B cell (primary cell): ENCODE results near the gene AEN. TPM values are rescaled to one million over a fixed set of nuclear protein-coding genes. Genes with fewer than 3 reads are reported as not detected.

Source experiments
- ATAC-seq: fragments of 200-7000 bp; cut with Tn5 transposase; one replicate; pipeline ENCODE4 v1.10.0; 2021; ENCODE audit warnings: low read depth, mild to moderate bottlenecking, moderate number of reproducible peaks, moderate library complexity
- CTCF ChIA-PET: fragments of 350-600 bp; sonication (Branson Sonifier 250); formaldehyde crosslinking; loops from one replicate; lab custom pipeline; 2021; ENCODE audit warnings: antibody characterized with exemption, inconsistent platforms; lab: Charles Lee
- POLR2A ChIA-PET: fragments of 350-600 bp; sonication (Branson Sonifier 250); formaldehyde crosslinking; loops from one replicate; lab custom pipeline; 2021; ENCODE audit warnings: antibody characterized with exemption; lab: Charles Lee
- DNase-seq: peaks from one replicate; pipeline ENCODE4 v3.0.0; 2013
- H2AFZ ChIP-seq: 2 replicates; pipeline ENCODE4 v1.6.1; 2012; ENCODE audit warnings: mild to moderate bottlenecking, low read depth, low read length; ENCODE audit not compliant: insufficient read depth, poor library complexity, severe bottlenecking
- H3K27ac ChIP-seq, 2 donors: 1 replicate in 1 of 2; 2 replicates in 1 of 2; pipeline ENCODE4 v1.5.1; 2012 to 2013; ENCODE audit warnings: low read length in 2 of 2, mild to moderate bottlenecking in 2 of 2, moderate library complexity in 1 of 2
- H3K27me3 ChIP-seq, 4 experiments: fragments of 200-600 bp in 1 of 4; sonication (generic) in 1 of 4; replicated peaks in 1 of 4; 1 replicate in 2 of 4; 2 replicates in 2 of 4; pipeline versions ENCODE4 v1.6.1 to v1.7.0; 2013 to 2016; ENCODE audit warnings: low read length in 3 of 4, mild to moderate bottlenecking in 2 of 4, mixed read lengths in 1 of 4, moderate library complexity in 1 of 4; ENCODE audit not compliant: insufficient read depth in 4 of 4, control insufficient read depth in 3 of 4; ENCODE audit errors: control extremely low read depth in 1 of 4
- H3K36me3 ChIP-seq, 2 experiments: replicated peaks in 1 of 2; 1 replicate in 1 of 2; 2 replicates in 1 of 2; pipeline versions ENCODE4 v1.6.1 to v1.7.1; 2013; ENCODE audit warnings: low read length in 1 of 2; ENCODE audit not compliant: insufficient read depth in 2 of 2, control insufficient read depth in 1 of 2; ENCODE audit errors: control extremely low read depth in 1 of 2, extremely low read depth in 1 of 2
- H3K4me1 ChIP-seq, 2 donors: fragments of 200-600 bp in 1 of 2; sonication (generic) in 1 of 2; 1 replicate in 1 of 2; 2 replicates in 1 of 2; pipeline versions ENCODE4 v1.5.1 to v1.6.1; 2013 to 2017; ENCODE audit warnings: low read length in 2 of 2; ENCODE audit not compliant: control insufficient read depth in 2 of 2, insufficient read depth in 2 of 2
- H3K4me2 ChIP-seq: replicated peaks from 2 replicates; pipeline ENCODE3; 2012; ENCODE audit warnings: mild to moderate bottlenecking, low read depth, low read length; ENCODE audit not compliant: poor library complexity, severe bottlenecking
- H3K4me3 ChIP-seq, 5 experiments: fragments of 200-600 bp in 1 of 5; sonication (generic) in 1 of 5; 1 replicate in 3 of 5; 2 replicates in 2 of 5; pipeline versions ENCODE4 v1.5.1 to v1.7.0; 2011 to 2016; ENCODE audit warnings: low read length in 4 of 5, mild to moderate bottlenecking in 4 of 5, low read depth in 2 of 5, control low read depth in 1 of 5, moderate library complexity in 1 of 5; ENCODE audit not compliant: insufficient read depth in 1 of 5; ENCODE audit errors: control extremely low read depth in 1 of 5, extremely low read depth in 1 of 5
- H3K79me2 ChIP-seq: fragments of 200-600 bp; sonication (generic); one replicate; pipeline ENCODE4 v1.6.0; 2016; ENCODE audit warnings: low read length; ENCODE audit not compliant: control insufficient read depth, insufficient read depth
- H3K9ac ChIP-seq: fragments of 200-600 bp; sonication (generic); 2 replicates; pipeline ENCODE4 v1.6.1; 2017; ENCODE audit warnings: mild to moderate bottlenecking, low read length, moderate library complexity
- H3K9me3 ChIP-seq, 3 donors: one replicate each; pipeline versions ENCODE4 v1.6.1 to v1.7.1; 2013; ENCODE audit warnings: low read length in 2 of 3; ENCODE audit not compliant: control insufficient read depth in 2 of 3, insufficient read depth in 1 of 3; ENCODE audit errors: control extremely low read depth in 1 of 3
- H4K20me1 ChIP-seq: 2 replicates; pipeline ENCODE4 v1.6.0; 2012; ENCODE audit warnings: mild to moderate bottlenecking, low read length; ENCODE audit not compliant: insufficient read depth, control insufficient read depth, poor library complexity, severe bottlenecking
- H3K27ac Mint-ChIP-seq: one replicate; pipeline ENCODE4 v1.8.0; 2021; ENCODE audit warnings: mixed read lengths
- H3K27me3 Mint-ChIP-seq: one replicate; pipeline ENCODE4 v1.8.0; 2021; ENCODE audit warnings: mixed read lengths
- H3K4me1 Mint-ChIP-seq: one replicate; pipeline ENCODE4 v1.8.0; 2021; ENCODE audit warnings: mixed read lengths
- H3K4me3 Mint-ChIP-seq: one replicate; pipeline ENCODE4 v1.8.0; 2021; ENCODE audit warnings: mixed read lengths
- H3K9me3 Mint-ChIP-seq: one replicate; pipeline ENCODE4 v1.8.0; 2022; ENCODE audit warnings: mixed read lengths; ENCODE audit not compliant: insufficient read depth
- EZH2 ChIP-seq: IDR thresholded peaks from 2 replicates; pipeline ENCODE4 v1.6.1; 2012; ENCODE audit warnings: borderline replicate concordance, low read depth, mild to moderate bottlenecking, moderate library complexity, low read length; ENCODE audit not compliant: insufficient read depth, poor library complexity, severe bottlenecking
- WGBS: methylation state at CpG from one replicate; pipeline ENCODE4 v1.1.5; 2013; ENCODE audit warnings: missing lambda C conversion rate; ENCODE audit not compliant: insufficient coverage; 5-methylcytosine and 5-hydroxymethylcytosine counted together
- intact Hi-C: fragments of 100-400 bp; cut with micrococcal nuclease; formaldehyde crosslinking; loops from one replicate; pipeline ENCODE4 v1.10.0; 2022
- polyA plus RNA-seq: library from polyadenylated mRNA; depleted of rRNA; stranded (reverse); fragments of >200 nt; gene quantifications from 2 replicates; pipeline ENCODE4 v1.2.3, GENCODE V29; 2012
- total RNA-seq, 2 donors: library from RNA; stranded (reverse); fragments of 120-200 nt in 1 of 2; gene quantifications; 1 replicate in 1 of 2; 2 replicates in 1 of 2; pipeline versions ENCODE4 v1.2.3 to v1.2.4, GENCODE V29; 2013 to 2022
- TF ChIP-seq, protein P1 (sequence below): fragments of 200-600 bp; IDR thresholded peaks from one replicate; pipeline ENCODE4 v1.8.0; 2022; ENCODE audit warnings: antibody characterized with exemption, mild to moderate bottlenecking

Gene AEN
- total and polyA plus RNA-seq, 2 donors (not counting 1 experiment from before 2014, with no cell fraction given) = 18.5 to 42.9 TPM

DNA sequence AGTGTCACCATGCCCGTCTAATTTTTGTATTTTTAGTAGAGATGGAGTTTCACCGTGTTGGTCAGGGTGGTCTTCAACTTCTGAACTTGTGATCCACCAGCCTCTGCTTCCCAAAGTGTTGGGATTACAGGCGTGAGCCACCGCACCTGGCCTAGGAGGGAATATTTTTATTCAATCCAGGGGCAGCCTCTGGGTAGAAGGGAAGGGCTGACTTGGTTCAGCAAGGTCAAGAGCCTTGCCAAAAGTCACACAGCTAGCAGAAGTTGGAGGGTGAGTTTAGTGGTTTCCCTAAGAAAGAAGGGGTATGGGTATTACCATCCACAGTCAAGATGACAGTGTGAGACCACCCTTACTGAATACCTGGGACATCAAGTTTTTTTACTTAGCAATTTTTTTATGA is 4.9 kb upstream of the AEN start:
- no peak for DNase-seq
- no peak for ATAC-seq
- intact Hi-C loops = no loop called here
- no peaks in the 10 kb centered on the region for H4K20me1 ChIP-seq
- H3K9ac ChIP-seq = no peak overlapping the region
- H3K79me2 ChIP-seq = peaks cover 7% of the 10 kb centered on the region
- H3K36me3 ChIP-seq = no peaks in the 10 kb centered on the region
- no peaks in the 10 kb centered on the region for H3K9me3 ChIP-seq
- peaks cover 19% of the 10 kb centered on the region for H3K27me3 Mint-ChIP-seq
- POLR2A ChIA-PET = no interaction called here
- H3K4me1 Mint-ChIP-seq = peaks cover 6% of the 10 kb centered on the region
- no peak overlapping the region for H3K4me2 ChIP-seq
- peaks cover 0 to 11% (median 0%) of the 10 kb centered on the region in 4 experiments for H3K27me3 ChIP-seq
- H2AFZ ChIP-seq = no peak overlapping the region
- H3K27ac Mint-ChIP-seq = no peak overlapping the region
- no peak overlapping the region for H3K4me3 Mint-ChIP-seq
- 85% methylated on average over 3 of the region's 4 CpGs for WGBS
- TF ChIP-seq EZH2 = no peak
- TF ChIP-seq, protein P1, sequence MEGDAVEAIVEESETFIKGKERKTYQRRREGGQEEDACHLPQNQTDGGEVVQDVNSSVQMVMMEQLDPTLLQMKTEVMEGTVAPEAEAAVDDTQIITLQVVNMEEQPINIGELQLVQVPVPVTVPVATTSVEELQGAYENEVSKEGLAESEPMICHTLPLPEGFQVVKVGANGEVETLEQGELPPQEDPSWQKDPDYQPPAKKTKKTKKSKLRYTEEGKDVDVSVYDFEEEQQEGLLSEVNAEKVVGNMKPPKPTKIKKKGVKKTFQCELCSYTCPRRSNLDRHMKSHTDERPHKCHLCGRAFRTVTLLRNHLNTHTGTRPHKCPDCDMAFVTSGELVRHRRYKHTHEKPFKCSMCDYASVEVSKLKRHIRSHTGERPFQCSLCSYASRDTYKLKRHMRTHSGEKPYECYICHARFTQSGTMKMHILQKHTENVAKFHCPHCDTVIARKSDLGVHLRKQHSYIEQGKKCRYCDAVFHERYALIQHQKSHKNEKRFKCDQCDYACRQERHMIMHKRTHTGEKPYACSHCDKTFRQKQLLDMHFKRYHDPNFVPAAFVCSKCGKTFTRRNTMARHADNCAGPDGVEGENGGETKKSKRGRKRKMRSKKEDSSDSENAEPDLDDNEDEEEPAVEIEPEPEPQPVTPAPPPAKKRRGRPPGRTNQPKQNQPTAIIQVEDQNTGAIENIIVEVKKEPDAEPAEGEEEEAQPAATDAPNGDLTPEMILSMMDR = no peak
- no peaks in the 10 kb centered on the region for H3K9me3 Mint-ChIP-seq
- H3K4me1 ChIP-seq = peaks cover 4 to 6% of the 10 kb centered on the region in 2 donors
- no peak overlapping the region for H3K4me3 ChIP-seq
- CTCF ChIA-PET = interaction anchor here (0.7 to 0.9 kb wide), 2 partner anchors 9 to 49 kb away, joined by 3 to 4 read pairs; no protein-coding TSS in a partner anchor
- H3K27ac ChIP-seq = no peak overlapping the region

DNA sequence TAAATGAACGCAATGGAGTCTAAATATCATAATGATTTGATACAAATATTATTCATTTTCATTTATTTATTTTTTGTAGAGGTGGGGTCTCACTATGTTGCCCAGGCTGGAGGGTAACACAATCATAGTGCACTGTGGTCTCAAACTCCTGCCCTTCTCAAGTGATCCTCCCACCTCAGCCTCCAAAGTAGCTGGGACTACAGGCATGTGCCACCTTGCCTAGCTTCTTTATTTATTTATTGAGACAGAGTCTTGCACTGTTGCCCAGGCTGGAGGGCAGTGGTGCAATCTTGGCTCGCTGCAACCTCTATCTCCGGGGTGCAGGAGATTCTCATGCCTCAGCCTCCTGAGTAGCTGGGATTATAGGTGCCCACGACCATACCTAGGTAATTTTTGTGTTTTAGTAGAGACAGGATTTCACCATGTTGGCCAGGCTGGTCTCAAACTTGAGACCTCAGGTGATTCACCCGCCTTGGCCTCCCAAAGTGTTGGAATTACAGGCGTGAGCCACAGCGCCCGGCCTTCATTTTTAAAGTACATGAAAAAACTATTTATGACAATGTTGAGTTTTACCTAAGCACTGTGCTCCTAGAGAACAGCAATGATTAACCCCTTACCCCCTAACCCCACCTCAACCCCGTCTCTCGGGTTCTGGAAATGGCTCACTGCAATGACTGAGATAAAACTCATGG is 4.0 kb upstream of the AEN start:
- H3K9me3 Mint-ChIP-seq = no peaks in the 10 kb centered on the region
- no peak for TF ChIP-seq EZH2
- TF ChIP-seq, protein P1 = no peak
- WGBS = 94% methylated on average over 2 of the region's 10 CpGs
- H3K4me1 ChIP-seq = peaks cover 8 to 15% of the 10 kb centered on the region in 2 donors
- H4K20me1 ChIP-seq = no peaks in the 10 kb centered on the region
- POLR2A ChIA-PET = no interaction called here
- H3K27ac Mint-ChIP-seq = no peak overlapping the region
- ATAC-seq = no peak
- H3K79me2 ChIP-seq = peaks cover 15% of the 10 kb centered on the region
- no peaks in the 10 kb centered on the region for H3K36me3 ChIP-seq
- no peaks in the 10 kb centered on the region for H3K9me3 ChIP-seq
- no peak overlapping the region for H3K4me2 ChIP-seq
- H3K9ac ChIP-seq = no peak overlapping the region
- peaks cover 12% of the 10 kb centered on the region for H3K27me3 Mint-ChIP-seq
- H3K4me3 Mint-ChIP-seq = no peak overlapping the region
- intact Hi-C loops = no loop called here
- no peak overlapping the region for H3K4me3 ChIP-seq
- H3K27me3 ChIP-seq = peaks cover 0 to 8% (median 0%) of the 10 kb centered on the region in 4 experiments
- no peak overlapping the region for H2AFZ ChIP-seq
- DNase-seq = no peak
- CTCF ChIA-PET = interaction anchor here (1.5 kb wide), 1 partner anchor 218 kb away, joined by 5 read pairs; no protein-coding TSS in a partner anchor
- peaks cover 13% of the 10 kb centered on the region for H3K4me1 Mint-ChIP-seq
- H3K27ac ChIP-seq = no peak overlapping the region
